ENCODE data around the gene EIF3D.

DNA sequence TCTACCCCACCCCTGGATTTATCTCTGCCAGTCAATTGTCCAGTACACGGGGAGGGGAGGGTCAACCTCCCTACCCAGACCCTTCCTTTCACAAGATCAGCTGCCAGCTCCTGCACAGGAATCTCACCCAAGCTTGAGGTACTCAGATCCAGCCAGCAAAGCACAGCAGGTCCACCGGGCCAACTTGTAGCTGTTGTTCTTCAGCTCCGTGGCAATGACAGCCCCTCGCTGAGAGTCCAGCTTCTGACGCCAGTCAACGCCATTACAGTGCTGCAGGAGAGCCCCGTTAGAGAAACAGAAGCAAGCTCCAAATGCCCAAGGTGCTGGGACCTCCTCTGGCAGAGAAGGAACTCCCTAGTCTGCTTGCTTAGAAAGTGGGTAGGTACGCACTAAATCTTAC, 16.6 kb downstream of the EIF3D start:
- TF ChIP-seq MYBL2 (CRISPR knock-in tag; IDR thresholded peaks at IDR 0.05) (no peak), ATF1 (CRISPR knock-in tag; IDR thresholded peaks at IDR 0.05) (no peak), ETV6 (CRISPR knock-in tag; IDR thresholded peaks at IDR 0.05) (no peak)
- TF ChIP-seq, protein P1, sequence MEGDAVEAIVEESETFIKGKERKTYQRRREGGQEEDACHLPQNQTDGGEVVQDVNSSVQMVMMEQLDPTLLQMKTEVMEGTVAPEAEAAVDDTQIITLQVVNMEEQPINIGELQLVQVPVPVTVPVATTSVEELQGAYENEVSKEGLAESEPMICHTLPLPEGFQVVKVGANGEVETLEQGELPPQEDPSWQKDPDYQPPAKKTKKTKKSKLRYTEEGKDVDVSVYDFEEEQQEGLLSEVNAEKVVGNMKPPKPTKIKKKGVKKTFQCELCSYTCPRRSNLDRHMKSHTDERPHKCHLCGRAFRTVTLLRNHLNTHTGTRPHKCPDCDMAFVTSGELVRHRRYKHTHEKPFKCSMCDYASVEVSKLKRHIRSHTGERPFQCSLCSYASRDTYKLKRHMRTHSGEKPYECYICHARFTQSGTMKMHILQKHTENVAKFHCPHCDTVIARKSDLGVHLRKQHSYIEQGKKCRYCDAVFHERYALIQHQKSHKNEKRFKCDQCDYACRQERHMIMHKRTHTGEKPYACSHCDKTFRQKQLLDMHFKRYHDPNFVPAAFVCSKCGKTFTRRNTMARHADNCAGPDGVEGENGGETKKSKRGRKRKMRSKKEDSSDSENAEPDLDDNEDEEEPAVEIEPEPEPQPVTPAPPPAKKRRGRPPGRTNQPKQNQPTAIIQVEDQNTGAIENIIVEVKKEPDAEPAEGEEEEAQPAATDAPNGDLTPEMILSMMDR (IDR thresholded peaks at IDR 0.05), result no peak

All from WTC11 (cell line).